SK-N-SH (cell line): Measurements from ENCODE around the gene TSPAN3. TPM values are rescaled to one million over a fixed set of nuclear protein-coding genes. Genes with fewer than 3 reads are reported as not detected.

Experiments used
- CTCF ChIA-PET: fragments of 300-600, 350-600 bp; formaldehyde crosslinking; extraction: SDS; loops from one replicate; lab custom pipeline; 2021; lab: Yijun Ruan, JAX
- POLR2A ChIA-PET: fragments of 350-600 bp; sonication (Branson Sonifier 250); formaldehyde crosslinking; extraction: SDS; loops from one replicate; lab custom pipeline; 2020; ENCODE audit warnings: antibody characterized with exemption, inconsistent platforms; lab: Yijun Ruan, JAX
- DNase-seq: peaks from one replicate; pipeline ENCODE4 v3.0.0; 2012
- H2AFZ ChIP-seq: fragments of 200-600 bp; sonication (generic); 2 replicates; pipeline ENCODE4 v1.8.1; 2016; ENCODE audit warnings: antibody characterized with exemption, mild to moderate bottlenecking, low read depth
- H3F3A ChIP-seq: fragments of 200-600 bp; sonication (generic); replicated peaks from 2 replicates; pipeline ENCODE3; 2016; ENCODE audit warnings: antibody characterized with exemption, mild to moderate bottlenecking; ENCODE audit not compliant: insufficient read depth
- H3K27ac ChIP-seq, 2 experiments: fragments of 200-500 bp in 1 of 2; fragments of 200-600 bp in 1 of 2; sonication (Bioruptor generic) in 1 of 2; sonication (generic), shearing (Covaris generic) in 1 of 2; 2 replicates each; pipeline versions ENCODE4 v1.5.1 to v1.6.1; 2014 to 2016; ENCODE audit warnings: low read depth in 2 of 2, inconsistent platforms in 1 of 2, low read length in 1 of 2, mild to moderate bottlenecking in 1 of 2, mixed read lengths in 1 of 2
- H3K27me3 ChIP-seq: fragments of 200-600 bp; sonication (generic), shearing (Covaris generic); 2 replicates; pipeline ENCODE4 v1.6.1; 2016; ENCODE audit warnings: mixed run types; ENCODE audit not compliant: insufficient read depth
- H3K36me3 ChIP-seq, 2 experiments: fragments of 200-500 bp in 1 of 2; fragments of 200-600 bp in 1 of 2; sonication (Bioruptor generic) in 1 of 2; sonication (generic) in 1 of 2; replicated peaks in 1 of 2; 2 replicates each; pipeline versions ENCODE3 to v1.5.1; 2014 to 2016; ENCODE audit warnings: low read length in 1 of 2, mild to moderate bottlenecking in 1 of 2; ENCODE audit not compliant: insufficient read depth in 2 of 2, control insufficient read depth in 1 of 2
- H3K4me1 ChIP-seq, 2 experiments: fragments of 200-500 bp in 1 of 2; fragments of 200-600 bp in 1 of 2; sonication (Bioruptor generic) in 1 of 2; sonication (generic), shearing (Covaris generic) in 1 of 2; 2 replicates each; pipeline versions ENCODE4 v1.5.1 to v1.6.1; 2014 to 2016; ENCODE audit warnings: low read depth in 1 of 2, low read length in 1 of 2, mixed run types in 1 of 2; ENCODE audit not compliant: insufficient read depth in 2 of 2, control insufficient read depth in 1 of 2
- H3K4me2 ChIP-seq: fragments of 200-600 bp; sonication (generic), shearing (Covaris generic); 2 replicates; pipeline ENCODE4 v1.6.1; 2017; ENCODE audit warnings: mixed run types
- H3K4me3 ChIP-seq, 2 experiments: fragments of 200-500 bp in 1 of 2; fragments of 200-600 bp in 1 of 2; sonication (Bioruptor generic) in 1 of 2; sonication (generic), shearing (Covaris generic) in 1 of 2; 2 replicates each; pipeline versions ENCODE4 v1.5.1 to v1.8.1; 2014 to 2016; ENCODE audit warnings: low read depth in 2 of 2, inconsistent platforms in 1 of 2, low read length in 1 of 2, mild to moderate bottlenecking in 1 of 2, mixed read lengths in 1 of 2, moderate library complexity in 1 of 2
- H3K79me2 ChIP-seq: fragments of 200-600 bp; sonication (generic); 2 replicates; pipeline ENCODE4 v1.8.1; 2017; ENCODE audit warnings: mild to moderate bottlenecking; ENCODE audit not compliant: insufficient read depth
- H3K9ac ChIP-seq: fragments of 200-600 bp; sonication (generic); 2 replicates; pipeline ENCODE4 v1.6.1; 2017; ENCODE audit warnings: mixed run types
- H3K9me2 ChIP-seq: fragments of 200-600 bp; sonication (generic); 2 replicates; pipeline ENCODE4 v1.6.1; 2017; ENCODE audit warnings: mixed run types
- H3K9me3 ChIP-seq: fragments of 200-600 bp; sonication (generic); 2 replicates; pipeline ENCODE4 v1.6.1; 2017; ENCODE audit warnings: mixed run types, mild to moderate bottlenecking, moderate library complexity
- H4K20me1 ChIP-seq: fragments of 200-600 bp; sonication (generic); 2 replicates; pipeline ENCODE4 v1.6.1; 2017; ENCODE audit warnings: mild to moderate bottlenecking, mixed run types; ENCODE audit not compliant: insufficient read depth
- CHD2 ChIP-seq: fragments of 150-350 bp; IDR thresholded peaks from 2 replicates; pipeline ENCODE4 v1.6.1; 2018; ENCODE audit warnings: low read length; ENCODE audit not compliant: partially characterized antibody
- ELF1 ChIP-seq: IDR thresholded peaks from 2 replicates; pipeline ENCODE4 v1.4.0; 2012
- EP300 ChIP-seq, 2 experiments: IDR thresholded peaks; 2 replicates each; pipeline versions ENCODE4 v1.4.0 to v1.6.1; 2012; ENCODE audit warnings: borderline replicate concordance in 1 of 2, low read depth in 1 of 2, low read length in 1 of 2
- FOSL2 ChIP-seq: IDR thresholded peaks from 2 replicates; pipeline ENCODE4 v1.4.0; 2012; ENCODE audit warnings: low read depth, mild to moderate bottlenecking, moderate library complexity, borderline replicate concordance
- GABPA ChIP-seq: IDR thresholded peaks from 2 replicates; pipeline ENCODE4 v1.4.0; 2012; ENCODE audit warnings: low read depth, mild to moderate bottlenecking
- GATA2 ChIP-seq: sonication (generic); formaldehyde crosslinking; IDR thresholded peaks from 2 replicates; pipeline ENCODE4 v1.5.0; 2020; ENCODE audit warnings: mild to moderate bottlenecking, missing genetic modification reagents
- MAX ChIP-seq: IDR thresholded peaks from 2 replicates; pipeline ENCODE4 v1.4.0; 2012; ENCODE audit warnings: low read depth
- MEF2A ChIP-seq: IDR thresholded peaks from 2 replicates; pipeline ENCODE4 v1.4.0; 2012; ENCODE audit warnings: low read depth, borderline replicate concordance
- NFIC ChIP-seq: IDR thresholded peaks from 2 replicates; pipeline ENCODE4 v1.4.0; 2012; ENCODE audit warnings: borderline replicate concordance
- NRF1 ChIP-seq: IDR thresholded peaks from 2 replicates; pipeline ENCODE4 v1.6.1; 2012; ENCODE audit warnings: low read depth, mild to moderate bottlenecking, low read length
- PBX3 ChIP-seq: IDR thresholded peaks from 2 replicates; pipeline ENCODE4; 2012
- POLR2AphosphoS5 ChIP-seq: IDR thresholded peaks from 2 replicates; pipeline ENCODE4 v1.6.1; 2012; ENCODE audit warnings: low read depth, low read length
- RCOR1 ChIP-seq: fragments of 150-350 bp; IDR thresholded peaks from 2 replicates; pipeline ENCODE4 v1.6.1; 2017; ENCODE audit warnings: antibody characterized with exemption, low read length
- RXRA ChIP-seq: IDR thresholded peaks from 2 replicates; pipeline ENCODE4 v1.4.0; 2012; ENCODE audit warnings: low read depth, mild to moderate bottlenecking, borderline replicate concordance
- SIN3A ChIP-seq: IDR thresholded peaks from 2 replicates; pipeline ENCODE4 v1.6.1; 2012; ENCODE audit warnings: low read depth, mild to moderate bottlenecking, low read length, moderate library complexity, borderline replicate concordance
- SMC3 ChIP-seq: IDR thresholded peaks from 2 replicates; pipeline ENCODE4 v1.6.1; 2012; ENCODE audit warnings: low read depth, low read length, improper control_type of control experiment
- TAF1 ChIP-seq: IDR thresholded peaks from 2 replicates; pipeline ENCODE4 v1.6.1; 2012; ENCODE audit warnings: low read depth, mild to moderate bottlenecking, low read length, moderate library complexity, borderline replicate concordance
- TCF12 ChIP-seq: IDR thresholded peaks from 2 replicates; pipeline ENCODE4 v1.4.0; 2012
- TEAD4 ChIP-seq: IDR thresholded peaks from 2 replicates; pipeline ENCODE4 v1.4.0; 2012; ENCODE audit warnings: mild to moderate bottlenecking, borderline replicate concordance; ENCODE audit not compliant: insufficient read depth
- USF1 ChIP-seq: IDR thresholded peaks from 2 replicates; pipeline ENCODE4 v1.4.0; 2012; ENCODE audit warnings: low read depth, borderline replicate concordance
- WGBS: methylation state at CpG from one replicate; pipeline ENCODE4 v1.1.6; 2017; ENCODE audit warnings: low lambda C conversion rate; 5-methylcytosine and 5-hydroxymethylcytosine counted together
- polyA plus RNA-seq, 3 experiments: library from polyadenylated mRNA; depleted of rRNA; stranded (reverse); fragments of >200 nt; gene quantifications; 2 replicates each; pipeline ENCODE4 v1.2.3, GENCODE V29; 2012
- TF ChIP-seq, protein P1 (sequence below): fragments of 150-350 bp; IDR thresholded peaks from 2 replicates; pipeline ENCODE4 v1.6.1; 2016; ENCODE audit warnings: mild to moderate bottlenecking, low read depth, low read length
- TF ChIP-seq, protein P2 (sequence below): fragments of 200-600 bp; sonication (generic); IDR thresholded peaks from 2 replicates; pipeline ENCODE4 v1.6.1; 2017; ENCODE audit warnings: antibody characterized with exemption, mild to moderate bottlenecking, moderate library complexity

TSPAN3 gene
- polyA plus RNA-seq, 1 of the 3 experiments (the other 2 are of a cell fraction): 409 TPM

GRCh38 chr15:77119446-77119845 lies 48.5 kb upstream of the TSPAN3 start:
- Histone ChIP-seq H3K9ac (no peak overlapping the region), H3K9me2 (no peaks in the 10 kb centered on the region), H3K36me3 (peaks cover 0 to 4% of the 10 kb centered on the region in 2 experiments), H3K79me2 (peaks cover 9% of the 10 kb centered on the region; the same call in 1 of the 2 replicates), H3K4me2 (peak overlapping the region; percentile 52; the same call in 1 of the 2 replicates), H3F3A (peaks cover 5% of the 10 kb centered on the region), H2AFZ (no peak overlapping the region), H3K9me3 (no peaks in the 10 kb centered on the region), H3K27me3 (no peaks in the 10 kb centered on the region), H3K27ac (peak overlapping the region in 1 of 2 experiments; percentile 45; a peak in 3 of 4 replicates), H4K20me1 (peaks cover 7% of the 10 kb centered on the region; the same call in 1 of the 2 replicates), H3K4me3 (no peak overlapping the region), H3K4me1 (peaks cover 3 to 5% of the 10 kb centered on the region in 2 experiments)
- DNase-seq: no peak
- CTCF ChIA-PET: interaction anchor here (0.6 to 7.1 kb wide), 38 partner anchors 8 to 701 kb away, joined by 3 to 134 read pairs (median 4); no protein-coding TSS in a partner anchor
- POLR2A ChIA-PET: interaction anchor here (0.7 to 0.9 kb wide), 2 partner anchors 300 to 424 kb away, joined by 3 read pairs; no protein-coding TSS in a partner anchor
- TF ChIP-seq, protein P1, sequence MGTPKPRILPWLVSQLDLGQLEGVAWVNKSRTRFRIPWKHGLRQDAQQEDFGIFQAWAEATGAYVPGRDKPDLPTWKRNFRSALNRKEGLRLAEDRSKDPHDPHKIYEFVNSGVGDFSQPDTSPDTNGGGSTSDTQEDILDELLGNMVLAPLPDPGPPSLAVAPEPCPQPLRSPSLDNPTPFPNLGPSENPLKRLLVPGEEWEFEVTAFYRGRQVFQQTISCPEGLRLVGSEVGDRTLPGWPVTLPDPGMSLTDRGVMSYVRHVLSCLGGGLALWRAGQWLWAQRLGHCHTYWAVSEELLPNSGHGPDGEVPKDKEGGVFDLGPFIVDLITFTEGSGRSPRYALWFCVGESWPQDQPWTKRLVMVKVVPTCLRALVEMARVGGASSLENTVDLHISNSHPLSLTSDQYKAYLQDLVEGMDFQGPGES: no peak
- TF ChIP-seq RCOR1: no peak
- TF ChIP-seq, all 33 proteins: peak for 0
- WGBS: 50% methylated on average over 1 of the region's 1 CpG

DNA sequence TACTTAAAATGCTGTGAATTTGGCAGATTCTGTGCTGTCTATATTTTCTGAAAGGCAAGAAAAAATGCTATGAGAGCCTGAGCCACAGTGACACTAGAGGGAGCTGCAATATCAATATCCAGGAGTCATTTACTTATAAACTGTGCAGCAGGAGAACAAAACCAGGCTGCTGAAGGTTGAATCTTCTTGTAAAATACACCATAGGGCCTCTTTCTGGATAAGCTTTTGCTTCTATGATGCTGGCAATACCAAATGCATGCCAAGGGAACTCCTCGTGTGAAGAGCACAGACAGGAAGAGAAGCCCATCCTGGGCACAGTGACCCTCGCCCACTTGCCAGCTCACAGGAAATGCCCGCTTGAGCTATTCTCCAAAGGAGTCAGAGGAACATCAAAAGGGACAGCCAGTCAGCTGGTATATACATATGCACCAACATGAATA lies 48.0 kb upstream of the TSPAN3 start:
- H3K9ac ChIP-seq: no peak overlapping the region
- H3K4me2 ChIP-seq: peak overlapping the region; percentile 52; the same call in 1 of the 2 replicates
- H3K9me2 ChIP-seq: no peaks in the 10 kb centered on the region
- peaks cover 5 to 7% of the 10 kb centered on the region in 2 experiments for H3K36me3 ChIP-seq
- H2AFZ ChIP-seq: no peak overlapping the region
- peak overlapping the region in 1 of 2 experiments; percentile 45; a peak in 3 of 4 replicates for H3K27ac ChIP-seq
- peaks cover 5% of the 10 kb centered on the region for H3F3A ChIP-seq
- no peak overlapping the region for H3K4me3 ChIP-seq
- H3K4me1 ChIP-seq: peaks cover 3 to 5% of the 10 kb centered on the region in 2 experiments
- ChIA-PET CTCF (interaction anchor here (0.6 to 7.1 kb wide), 50 partner anchors 9 to 703 kb away, joined by 3 to 134 read pairs (median 4); no protein-coding TSS in a partner anchor), POLR2A (interaction anchor here (0.7 to 0.9 kb wide), 2 partner anchors 300 to 424 kb away, joined by 3 read pairs; no protein-coding TSS in a partner anchor)
- peak; percentile 55 for DNase-seq
- H3K27me3 ChIP-seq: no peaks in the 10 kb centered on the region
- peaks cover 7% of the 10 kb centered on the region; the same call in 1 of the 2 replicates for H4K20me1 ChIP-seq
- no peaks in the 10 kb centered on the region for H3K9me3 ChIP-seq
- H3K79me2 ChIP-seq: peaks cover 9% of the 10 kb centered on the region; the same call in 1 of the 2 replicates
- WGBS: 51% methylated on average over 3 of the region's 3 CpGs
- TF ChIP-seq RXRA: no peak
- TF ChIP-seq, protein P2, sequence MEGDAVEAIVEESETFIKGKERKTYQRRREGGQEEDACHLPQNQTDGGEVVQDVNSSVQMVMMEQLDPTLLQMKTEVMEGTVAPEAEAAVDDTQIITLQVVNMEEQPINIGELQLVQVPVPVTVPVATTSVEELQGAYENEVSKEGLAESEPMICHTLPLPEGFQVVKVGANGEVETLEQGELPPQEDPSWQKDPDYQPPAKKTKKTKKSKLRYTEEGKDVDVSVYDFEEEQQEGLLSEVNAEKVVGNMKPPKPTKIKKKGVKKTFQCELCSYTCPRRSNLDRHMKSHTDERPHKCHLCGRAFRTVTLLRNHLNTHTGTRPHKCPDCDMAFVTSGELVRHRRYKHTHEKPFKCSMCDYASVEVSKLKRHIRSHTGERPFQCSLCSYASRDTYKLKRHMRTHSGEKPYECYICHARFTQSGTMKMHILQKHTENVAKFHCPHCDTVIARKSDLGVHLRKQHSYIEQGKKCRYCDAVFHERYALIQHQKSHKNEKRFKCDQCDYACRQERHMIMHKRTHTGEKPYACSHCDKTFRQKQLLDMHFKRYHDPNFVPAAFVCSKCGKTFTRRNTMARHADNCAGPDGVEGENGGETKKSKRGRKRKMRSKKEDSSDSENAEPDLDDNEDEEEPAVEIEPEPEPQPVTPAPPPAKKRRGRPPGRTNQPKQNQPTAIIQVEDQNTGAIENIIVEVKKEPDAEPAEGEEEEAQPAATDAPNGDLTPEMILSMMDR: peak; percentile 86
- TF ChIP-seq TCF12: no peak
- TF ChIP-seq MAX: no peak
- peak; percentile 24 for TF ChIP-seq CHD2
- no peak for TF ChIP-seq SIN3A
- no peak for TF ChIP-seq FOSL2
- no peak for TF ChIP-seq TAF1
- no peak for TF ChIP-seq TEAD4
- TF ChIP-seq USF1: no peak
- no peak for TF ChIP-seq NFIC
- no peak for TF ChIP-seq EP300 (IDR thresholded peaks at IDR 0.05; ENCODE audit: borderline replicate concordance in 1 of 2, low read depth in 1 of 2, low read length in 1 of 2)
- no peak for TF ChIP-seq MEF2A
- TF ChIP-seq ELF1: no peak
- no peak for TF ChIP-seq GATA2 (CRISPR knock-in tag)
- no peak for TF ChIP-seq NRF1
- TF ChIP-seq GABPA: no peak
- no peak for TF ChIP-seq RCOR1
- peak; percentile 87 for TF ChIP-seq SMC3
- TF ChIP-seq PBX3: no peak
- TF ChIP-seq POLR2AphosphoS5: no peak
